ENCODE data around the gene DDX4. TPM values are rescaled to one million over a fixed set of nuclear protein-coding genes. Genes with fewer than 3 reads are reported as not detected.
"Not testable (repeated sequence)": the region's sequence is repeated elsewhere in the genome, so short reads cannot be mapped to it uniquely, and the experiment has no call there.

DDX4 gene
- total RNA-seq, 4 donors from 2014 or later: not detected

- no peak for DNase-seq
- Histone ChIP-seq H3K4me3 (no peak overlapping the region), H3K27me3 (no peaks in the 10 kb centered on the region), H3K36me3 (no peaks in the 10 kb centered on the region), H3K9me3 (no peaks in the 10 kb centered on the region), H3K27ac (no peak overlapping the region), H3K4me1 (no peaks in the 10 kb centered on the region)
- intact Hi-C loops (cut with DNase I): no loop called here
- TF ChIP-seq CTCF (IDR thresholded peaks at IDR 0.05): no peak
- TF ChIP-seq POLR2A (IDR thresholded peaks at IDR 0.05): no peak
- WGBS, 2 donors: 56 to 64% methylated on average over 2 of the region's 2 CpGs
These were observed 33.4 kb downstream of the DDX4 start for GRCh38 chr5:55771175-55771655.

- no peaks in the 10 kb centered on the region for H3K36me3 ChIP-seq
- TF ChIP-seq POLR2A (IDR thresholded peaks at IDR 0.05) (no peak), CTCF (IDR thresholded peaks at IDR 0.05) (no peak)
- no peak overlapping the region for H3K4me3 ChIP-seq
- H3K27me3 ChIP-seq: peaks cover 0 to 6% (median 0%) of the 10 kb centered on the region in 4 donors
- 86 to 100% methylated on average over 1 of the region's 1 CpG for WGBS, 2 donors
- H3K27ac ChIP-seq: no peak overlapping the region
- no peak for DNase-seq
- H3K4me1 ChIP-seq: no peaks in the 10 kb centered on the region
- intact Hi-C loops (cut with DNase I): no loop called here
- no peaks in the 10 kb centered on the region for H3K9me3 ChIP-seq
These were observed 35.2 kb downstream of the DDX4 start for GRCh38 chr5:55773057-55773456.

- no peaks in the 10 kb centered on the region for H3K9me3 ChIP-seq
- no peak overlapping the region for H3K27ac ChIP-seq
- intact Hi-C loops (cut with DNase I): no loop called here
- no peak for DNase-seq
- no peaks in the 10 kb centered on the region for H3K36me3 ChIP-seq
- WGBS, 2 donors: 79% methylated on average over 6 of the region's 6 CpGs
- no peaks in the 10 kb centered on the region for H3K4me1 ChIP-seq
- no peak overlapping the region for H3K4me3 ChIP-seq
- TF ChIP-seq CTCF (IDR thresholded peaks at IDR 0.05) (no peak), POLR2A (IDR thresholded peaks at IDR 0.05) (no peak)
- H3K27me3 ChIP-seq: peaks cover 0 to 14% (median 0%) of the 10 kb centered on the region in 4 donors
These were observed 39.5 kb downstream of the DDX4 start for GRCh38 chr5:55777332-55777731.

- intact Hi-C loops (cut with DNase I): no loop called here
- no peaks in the 10 kb centered on the region for H3K9me3 ChIP-seq
- no peak for DNase-seq
- no peaks in the 10 kb centered on the region for H3K36me3 ChIP-seq
- no peak overlapping the region for H3K27ac ChIP-seq
- H3K4me3 ChIP-seq: no peak overlapping the region
- no peaks in the 10 kb centered on the region for H3K27me3 ChIP-seq
- no peak for TF ChIP-seq POLR2A (IDR thresholded peaks at IDR 0.05)
- no peak for TF ChIP-seq CTCF (IDR thresholded peaks at IDR 0.05)
- no peaks in the 10 kb centered on the region for H3K4me1 ChIP-seq
- WGBS, 2 donors: 80 to 88% methylated on average over 6 of the region's 6 CpGs
These were observed 63.1 kb downstream of the DDX4 start for GRCh38 chr5:55800924-55801323.

- H3K9me3 ChIP-seq; H3K27me3 ChIP-seq; DNase-seq; H3K36me3 ChIP-seq; H3K4me1 ChIP-seq; H3K4me3 ChIP-seq; intact Hi-C loops (cut with DNase I); H3K27ac ChIP-seq: not testable (repeated sequence)
- WGBS, 2 donors: 35 to 78% methylated on average over 4 to 6 of the region's 7 CpGs
These were observed 71.0 kb downstream of the DDX4 start for GRCh38 chr5:55808814-55809213.

- intact Hi-C loops (cut with DNase I); H3K9me3 ChIP-seq; H3K27me3 ChIP-seq; H3K4me1 ChIP-seq; H3K4me3 ChIP-seq; H3K27ac ChIP-seq; H3K36me3 ChIP-seq; DNase-seq: not testable (repeated sequence)
- 42 to 72% methylated on average over 4 of the region's 4 CpGs for WGBS, 2 donors
These were observed 78.1 kb downstream of the DDX4 start for GRCh38 chr5:55815939-55816338.

Data from esophagus squamous epithelium (tissue), 5 donors.